Keratinocyte (primary cell): ENCODE results near the gene GATA5.

Experiments
- EZH2 ChIP-seq: IDR thresholded peaks from one replicate; pipeline ENCODE4 v1.6.1; 2012; ENCODE audit warnings: inconsistent platforms, mild to moderate bottlenecking, low read length, moderate library complexity
- TF ChIP-seq, protein P1 (sequence below), 3 experiments: IDR thresholded peaks in 1 of 3; conservative IDR thresholded peaks in 1 of 3; optimal IDR thresholded peaks in 1 of 3; 2 replicates in 2 of 3; 3 replicates in 1 of 3; pipeline versions ENCODE3 to v1.5.1; 2011; ENCODE audit warnings: low read length in 3 of 3, mild to moderate bottlenecking in 3 of 3, moderate library complexity in 2 of 3, control low read depth in 1 of 3, inconsistent platforms in 1 of 3; ENCODE audit not compliant: insufficient read depth in 2 of 3; ENCODE audit errors: extremely low read depth in 1 of 3

DNA sequence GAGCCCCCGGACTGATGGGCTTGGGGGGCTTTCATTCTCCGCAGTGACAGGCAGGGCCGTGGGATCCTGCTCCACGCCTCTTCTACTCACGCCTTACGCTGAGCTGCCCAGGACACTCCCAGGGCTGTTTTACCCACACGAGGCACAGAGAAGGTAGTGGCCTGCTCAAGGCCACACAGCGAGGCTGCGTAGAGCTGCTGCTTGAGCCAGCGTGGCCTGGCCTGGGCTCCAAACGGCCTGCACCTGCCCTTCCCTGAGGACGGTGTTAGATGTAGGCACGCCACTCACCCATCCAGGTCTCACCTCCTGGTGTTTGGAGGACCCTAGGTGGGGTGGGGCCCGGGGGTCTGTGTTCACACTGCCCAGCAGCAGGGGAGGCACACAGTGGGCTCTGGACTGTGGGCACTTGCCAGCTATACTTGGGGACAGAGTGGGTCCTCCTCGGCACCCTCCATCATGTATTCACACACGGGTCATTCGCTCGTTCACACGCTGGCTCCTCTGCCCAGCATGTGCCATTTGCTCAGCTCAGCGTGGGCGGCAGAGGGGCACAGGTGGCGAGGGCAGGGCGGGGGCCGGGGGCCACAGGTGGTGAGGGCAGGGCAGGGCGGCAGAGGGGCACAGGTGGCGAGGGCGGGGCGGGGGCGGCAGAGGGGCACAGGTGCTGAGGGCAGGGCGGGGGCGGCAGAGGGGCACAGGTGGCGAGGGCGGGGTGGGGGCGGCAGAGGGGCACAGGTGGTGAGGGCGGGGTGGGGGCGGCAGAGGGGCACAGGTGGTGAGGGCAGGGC is 30.0 kb downstream of the GATA5 start:
- TF ChIP-seq, protein P1, sequence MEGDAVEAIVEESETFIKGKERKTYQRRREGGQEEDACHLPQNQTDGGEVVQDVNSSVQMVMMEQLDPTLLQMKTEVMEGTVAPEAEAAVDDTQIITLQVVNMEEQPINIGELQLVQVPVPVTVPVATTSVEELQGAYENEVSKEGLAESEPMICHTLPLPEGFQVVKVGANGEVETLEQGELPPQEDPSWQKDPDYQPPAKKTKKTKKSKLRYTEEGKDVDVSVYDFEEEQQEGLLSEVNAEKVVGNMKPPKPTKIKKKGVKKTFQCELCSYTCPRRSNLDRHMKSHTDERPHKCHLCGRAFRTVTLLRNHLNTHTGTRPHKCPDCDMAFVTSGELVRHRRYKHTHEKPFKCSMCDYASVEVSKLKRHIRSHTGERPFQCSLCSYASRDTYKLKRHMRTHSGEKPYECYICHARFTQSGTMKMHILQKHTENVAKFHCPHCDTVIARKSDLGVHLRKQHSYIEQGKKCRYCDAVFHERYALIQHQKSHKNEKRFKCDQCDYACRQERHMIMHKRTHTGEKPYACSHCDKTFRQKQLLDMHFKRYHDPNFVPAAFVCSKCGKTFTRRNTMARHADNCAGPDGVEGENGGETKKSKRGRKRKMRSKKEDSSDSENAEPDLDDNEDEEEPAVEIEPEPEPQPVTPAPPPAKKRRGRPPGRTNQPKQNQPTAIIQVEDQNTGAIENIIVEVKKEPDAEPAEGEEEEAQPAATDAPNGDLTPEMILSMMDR (optimal IDR thresholded peaks at IDR 0.05 in 1 of 3, IDR thresholded peaks at IDR 0.05 in 1 of 3, conservative IDR thresholded peaks at IDR 0.05 in 1 of 3; ENCODE audit: extremely low read depth in 1 of 3, insufficient read depth in 2 of 3, low read length in 3 of 3), result no peak
- no peak for TF ChIP-seq EZH2
